HEK293T (cell line): Measurements from ENCODE around the gene SGPL1.

ENCODE experiments used
- CTCF ChIA-PET: fragments of 350-600 bp; formaldehyde crosslinking; extraction: SDS; loops from one replicate; lab custom pipeline; 2021; ENCODE audit warnings: antibody characterized with exemption, inconsistent platforms; lab: Yijun Ruan, JAX
- POLR2A ChIA-PET: fragments of 350-600 bp; formaldehyde crosslinking; extraction: SDS; loops from one replicate; lab custom pipeline; 2020; ENCODE audit warnings: antibody characterized with exemption, inconsistent platforms; lab: Yijun Ruan, JAX
- DNase-seq: peaks from one replicate; pipeline ENCODE4 v3.0.0; 2012; ENCODE audit warnings: mixed read lengths; ENCODE audit errors: extremely low spot score
- ARNT ChIP-seq: fragments of 450-650 bp; IDR thresholded peaks from 2 replicates; pipeline ENCODE4 v1.6.1; 2017; ENCODE audit warnings: mild to moderate bottlenecking
- BHLHE40 ChIP-seq: fragments of 450-650 bp; IDR thresholded peaks from 2 replicates; pipeline ENCODE4 v1.6.1; 2016; ENCODE audit warnings: mild to moderate bottlenecking, moderate library complexity, borderline replicate concordance
- CTBP1 ChIP-seq: fragments of 450-650 bp; IDR thresholded peaks from 2 replicates; pipeline ENCODE4 v1.6.1; 2016; ENCODE audit warnings: borderline replicate concordance
- ELF4 ChIP-seq: fragments of 450-650 bp; IDR thresholded peaks from 2 replicates; pipeline ENCODE4 v1.6.1; 2017; ENCODE audit warnings: antibody characterized with exemption
- FOXA1 ChIP-seq: fragments of 450-650 bp; IDR thresholded peaks from 2 replicates; pipeline ENCODE4 v1.6.1; 2016; ENCODE audit warnings: mild to moderate bottlenecking
- FOXK2 ChIP-seq: fragments of 450-650 bp; IDR thresholded peaks from 2 replicates; pipeline ENCODE4 v1.6.1; 2016; ENCODE audit warnings: mild to moderate bottlenecking
- FOXM1 ChIP-seq: fragments of 450-650 bp; IDR thresholded peaks from 2 replicates; pipeline ENCODE4 v1.6.1; 2017; ENCODE audit warnings: mild to moderate bottlenecking, borderline replicate concordance
- HDGF ChIP-seq: fragments of 450-650 bp; IDR thresholded peaks from 2 replicates; pipeline ENCODE4 v1.6.1; 2017; ENCODE audit warnings: antibody characterized with exemption, borderline replicate concordance
- L3MBTL2 ChIP-seq: fragments of 450-650 bp; conservative IDR thresholded peaks from 2 replicates; pipeline ENCODE4 v1.6.1; 2016; ENCODE audit warnings: mild to moderate bottlenecking
- LEF1 ChIP-seq: fragments of 450-650 bp; IDR thresholded peaks from 2 replicates; pipeline ENCODE4 v1.6.1; 2017; ENCODE audit warnings: mild to moderate bottlenecking, borderline replicate concordance
- NFRKB ChIP-seq: fragments of 450-650 bp; IDR thresholded peaks from 2 replicates; pipeline ENCODE4 v1.6.1; 2016; ENCODE audit warnings: mild to moderate bottlenecking, moderate library complexity
- PKNOX1 ChIP-seq: fragments of 450-650 bp; IDR thresholded peaks from 2 replicates; pipeline ENCODE4 v1.6.1; 2016
- SP1 ChIP-seq: fragments of 450-650 bp; IDR thresholded peaks from 2 replicates; pipeline ENCODE4 v1.6.1; 2017
- SUZ12 ChIP-seq: fragments of 450-650 bp; IDR thresholded peaks from 2 replicates; pipeline ENCODE4 v1.6.1; 2016; ENCODE audit warnings: mild to moderate bottlenecking
- TARDBP ChIP-seq: fragments of 450-650 bp; IDR thresholded peaks from 2 replicates; pipeline ENCODE4 v1.6.1; 2016
- ZNF384 ChIP-seq: fragments of 450-650 bp; IDR thresholded peaks from 2 replicates; pipeline ENCODE4 v1.6.1; 2016

SGPL1 gene

GRCh38 chr10:70780772-70781171, 35.0 kb upstream of the SGPL1 start:
- TF ChIP-seq TARDBP = no peak
- CTCF ChIA-PET = no interaction called here
- no peak for DNase-seq
- POLR2A ChIA-PET = no interaction called here

GRCh38 chr10:70781461-70782051, 34.2 kb upstream of the SGPL1 start:
- POLR2A ChIA-PET = no interaction called here
- TF ChIP-seq ARNT (no peak), FOXM1 (no peak), NFRKB (no peak), SP1 (no peak), TARDBP (no peak), BHLHE40 (no peak), SUZ12 (no peak), PKNOX1 (no peak)
- CTCF ChIA-PET = no interaction called here
- DNase-seq = no peak

DNA sequence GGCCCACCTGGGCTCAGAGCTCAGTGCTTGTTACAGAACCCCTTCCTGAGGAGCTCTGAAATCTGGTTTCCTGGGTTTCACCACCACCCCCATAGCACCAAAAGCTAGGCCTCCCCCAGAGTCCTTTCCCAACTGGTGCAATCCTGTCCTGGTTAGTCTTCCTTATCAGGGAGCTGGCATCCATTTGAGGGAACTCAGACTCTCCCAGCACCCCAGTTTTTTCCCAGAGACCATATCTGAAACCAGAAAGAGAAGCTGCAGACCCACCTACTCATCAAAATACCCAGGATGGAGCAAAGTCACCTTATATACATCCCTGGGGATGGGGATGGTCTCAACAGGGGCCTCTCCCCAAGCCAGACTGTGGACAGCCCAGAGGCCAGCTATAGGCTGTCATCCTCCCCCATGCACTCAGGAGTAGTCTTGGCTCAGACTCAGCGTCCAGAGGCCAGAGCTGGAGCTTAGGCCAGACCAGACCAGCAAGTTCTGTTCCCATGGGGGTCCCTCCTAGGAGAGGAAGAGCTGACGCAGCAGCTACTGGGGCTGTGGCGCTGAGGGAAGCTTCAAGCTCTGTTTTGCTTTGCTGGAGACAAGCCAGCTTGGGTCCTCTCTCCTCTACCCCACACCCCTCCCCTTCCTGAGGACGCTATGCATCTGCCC, 33.5 kb upstream of the SGPL1 start:
- POLR2A ChIA-PET = no interaction called here

DNA sequence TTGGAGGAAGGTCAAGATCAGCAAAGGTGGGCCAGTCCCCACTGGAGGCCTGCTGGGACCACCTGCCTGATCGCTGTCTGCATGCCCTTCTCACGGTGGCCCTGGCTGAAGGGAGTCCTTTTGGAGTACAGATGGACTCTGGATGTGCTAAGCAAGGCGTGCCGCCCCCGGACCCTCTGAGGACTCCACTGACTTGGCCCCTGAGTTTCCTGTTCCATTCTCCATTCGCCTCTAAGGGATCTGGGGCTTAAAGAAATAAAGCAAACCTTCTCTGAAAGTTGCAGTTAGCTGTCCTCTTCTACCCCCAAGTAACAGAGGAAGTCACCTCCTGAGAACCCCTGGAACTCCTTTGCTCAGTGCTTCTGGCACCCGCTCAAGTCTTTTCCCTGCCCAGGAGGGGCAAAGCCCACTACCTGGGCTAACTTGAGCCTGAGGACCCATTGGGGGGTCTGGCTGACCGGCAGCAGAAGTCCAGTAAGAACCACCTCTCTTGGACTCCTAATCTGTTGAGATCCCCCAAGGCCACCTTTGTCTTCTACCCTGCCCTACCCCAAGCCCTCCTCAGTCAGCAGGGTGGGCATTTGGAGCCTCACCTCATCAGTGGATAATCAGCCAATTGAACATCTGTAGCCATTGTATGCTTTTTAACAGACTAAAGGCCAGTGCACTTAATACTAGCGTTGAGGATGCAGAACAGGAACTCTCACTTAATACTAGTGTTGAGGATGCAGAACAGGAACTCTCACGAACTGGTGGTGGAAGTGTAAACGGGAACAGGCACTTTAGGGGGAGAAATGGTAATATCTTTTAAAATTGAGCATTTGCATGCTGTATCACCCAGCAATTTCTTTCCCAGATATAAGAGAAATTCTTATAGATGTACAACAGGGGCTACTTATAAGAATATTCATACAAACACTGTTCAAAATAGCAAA, 32.7 kb upstream of the SGPL1 start:
- ChIA-PET POLR2A (no interaction called here), CTCF (no interaction called here)
- DNase-seq = no peak
- TF ChIP-seq SUZ12 (no peak), ELF4 (no peak), FOXA1 (no peak), FOXM1 (no peak), SP1 (no peak), NFRKB (no peak)

More for the DNA sequence above, 33.5 kb upstream of the SGPL1 start:
- CTCF ChIA-PET = no interaction called here
- no peak for DNase-seq
- TF ChIP-seq FOXK2 (no peak), CTBP1 (no peak), ELF4 (no peak), FOXM1 (no peak), NFRKB (no peak), HDGF (no peak), SP1 (no peak), SUZ12 (no peak), BHLHE40 (no peak)

DNA sequence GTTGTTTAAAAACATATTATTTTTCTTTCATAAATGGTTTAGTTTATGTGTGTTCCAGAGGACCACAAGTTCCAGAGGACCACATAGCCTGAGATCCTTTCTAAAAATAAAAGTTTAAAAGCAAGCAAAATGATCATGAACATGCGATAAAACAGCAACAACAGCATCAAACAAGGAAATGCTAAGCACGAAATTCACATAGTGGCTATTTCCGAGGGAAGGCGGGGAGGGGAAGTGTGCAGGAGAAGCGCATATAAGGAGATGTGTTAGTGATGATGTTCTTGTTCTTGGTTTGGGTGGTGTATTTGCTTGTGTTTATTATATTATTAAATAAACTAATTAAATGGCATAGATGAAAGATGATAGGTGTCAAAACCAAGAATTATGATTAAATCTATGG, 31.7 kb upstream of the SGPL1 start:
- POLR2A ChIA-PET = no interaction called here
- CTCF ChIA-PET = no interaction called here
- TF ChIP-seq NFRKB (no peak), ZNF384 (no peak), SP1 (no peak), BHLHE40 (no peak), CTBP1 (no peak), LEF1 (no peak), PKNOX1 (no peak), TARDBP (no peak), ELF4 (no peak), FOXK2 (no peak), HDGF (no peak), FOXA1 (no peak), SUZ12 (no peak), FOXM1 (no peak)
- DNase-seq = no peak

DNA sequence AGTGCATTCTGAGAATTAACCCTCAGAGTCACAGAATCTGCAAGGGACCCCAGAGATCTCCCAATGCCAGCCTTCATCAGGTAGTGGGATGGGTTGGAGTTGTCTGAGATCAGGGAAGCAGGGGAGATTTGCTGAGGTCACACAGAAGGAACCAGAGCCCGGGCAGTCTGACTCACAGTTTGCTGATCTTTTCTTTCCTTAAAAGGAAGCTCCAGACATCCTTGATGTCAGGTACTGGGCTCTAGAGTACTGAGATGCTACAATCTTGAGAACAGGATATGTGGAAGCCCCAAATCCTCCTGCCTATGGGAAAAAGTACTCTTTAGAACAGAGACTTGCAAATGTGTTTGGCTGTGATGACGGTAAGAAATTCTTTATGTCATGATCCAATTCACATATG, 31.3 kb upstream of the SGPL1 start:
- POLR2A ChIA-PET = no interaction called here
- no peak for DNase-seq
- CTCF ChIA-PET = no interaction called here
- TF ChIP-seq TARDBP (no peak), LEF1 (no peak), NFRKB (no peak), PKNOX1 (no peak), FOXK2 (no peak), SP1 (no peak), FOXM1 (no peak), FOXA1 (no peak), SUZ12 (no peak), L3MBTL2 (no peak), ELF4 (no peak), BHLHE40 (no peak)
